ENCODE results near the gene PHF23.

PHF23 gene

DNA sequence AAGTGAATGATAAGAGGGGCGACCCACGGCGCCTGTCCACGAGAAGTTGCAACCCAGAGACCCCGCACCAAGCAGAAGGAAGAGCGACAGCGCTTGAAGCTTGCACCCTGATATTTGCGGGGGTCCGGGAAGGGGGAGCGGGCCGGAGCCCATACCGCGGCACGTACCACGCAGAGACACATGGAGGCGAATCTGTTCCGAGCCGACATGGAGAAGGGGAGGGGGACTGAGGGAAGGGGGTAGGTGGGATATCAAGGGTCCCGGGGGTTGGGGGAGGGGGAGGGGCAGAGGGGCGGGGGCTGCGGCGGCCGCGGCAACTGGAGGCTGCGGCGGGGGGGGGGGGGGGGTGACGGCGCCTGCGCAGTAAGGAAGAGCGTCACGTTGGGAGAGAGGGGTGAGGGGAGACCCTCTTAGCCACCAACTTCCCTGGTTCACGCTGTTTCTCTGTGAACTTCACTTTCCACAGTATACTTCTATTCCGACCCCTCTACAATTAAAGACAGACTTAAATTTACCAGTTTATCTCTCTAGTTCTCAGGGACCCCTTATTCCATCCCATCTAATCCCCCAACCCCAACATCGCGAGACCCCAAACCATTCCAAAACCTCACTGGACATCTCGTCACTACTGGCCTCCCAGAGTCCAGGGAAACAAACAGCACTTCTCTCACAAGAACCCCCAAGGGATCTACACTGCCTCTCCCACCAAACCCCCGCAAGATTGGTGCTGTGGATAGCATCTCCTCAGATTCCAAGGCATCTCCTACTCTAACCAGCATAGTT, 27.6 kb downstream of the PHF23 start:
- no peak overlapping the region for H3K4me2 ChIP-seq (ENCODE audit: insufficient read depth, low read length)
- no peaks in the 10 kb centered on the region for H3K9me3 ChIP-seq (ENCODE audit: insufficient read depth, low read length, severe bottlenecking)
- H3K9ac ChIP-seq (ENCODE audit: low read depth, low read length): no peak overlapping the region
- H3K36me3 ChIP-seq (ENCODE audit: insufficient read depth, low read length): no peaks in the 10 kb centered on the region
- H3K4me1 ChIP-seq (ENCODE audit: insufficient read depth, low read length): peaks cover 36% of the 10 kb centered on the region
- no peak overlapping the region for H3K27ac ChIP-seq (ENCODE audit: low read length)
- H4K20me1 ChIP-seq (ENCODE audit: insufficient read depth, low read length): no peaks in the 10 kb centered on the region
- no peak overlapping the region for H3K4me3 ChIP-seq (ENCODE audit: low read depth in 1 of 2, low read length in 2 of 2)
- TF ChIP-seq, protein P1, sequence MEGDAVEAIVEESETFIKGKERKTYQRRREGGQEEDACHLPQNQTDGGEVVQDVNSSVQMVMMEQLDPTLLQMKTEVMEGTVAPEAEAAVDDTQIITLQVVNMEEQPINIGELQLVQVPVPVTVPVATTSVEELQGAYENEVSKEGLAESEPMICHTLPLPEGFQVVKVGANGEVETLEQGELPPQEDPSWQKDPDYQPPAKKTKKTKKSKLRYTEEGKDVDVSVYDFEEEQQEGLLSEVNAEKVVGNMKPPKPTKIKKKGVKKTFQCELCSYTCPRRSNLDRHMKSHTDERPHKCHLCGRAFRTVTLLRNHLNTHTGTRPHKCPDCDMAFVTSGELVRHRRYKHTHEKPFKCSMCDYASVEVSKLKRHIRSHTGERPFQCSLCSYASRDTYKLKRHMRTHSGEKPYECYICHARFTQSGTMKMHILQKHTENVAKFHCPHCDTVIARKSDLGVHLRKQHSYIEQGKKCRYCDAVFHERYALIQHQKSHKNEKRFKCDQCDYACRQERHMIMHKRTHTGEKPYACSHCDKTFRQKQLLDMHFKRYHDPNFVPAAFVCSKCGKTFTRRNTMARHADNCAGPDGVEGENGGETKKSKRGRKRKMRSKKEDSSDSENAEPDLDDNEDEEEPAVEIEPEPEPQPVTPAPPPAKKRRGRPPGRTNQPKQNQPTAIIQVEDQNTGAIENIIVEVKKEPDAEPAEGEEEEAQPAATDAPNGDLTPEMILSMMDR (IDR thresholded peaks at IDR 0.05; ENCODE audit: borderline replicate concordance, extremely low read depth, low read length, poor library complexity, severe bottlenecking): no peak
- no peak for TF ChIP-seq EZH2 (IDR thresholded peaks at IDR 0.05; ENCODE audit: borderline replicate concordance, low read depth, low read length, severe bottlenecking)
- no peaks in the 10 kb centered on the region for H3K27me3 ChIP-seq (ENCODE audit: insufficient read depth, low read length, poor library complexity)
- DNase-seq (no peak), ATAC-seq (ENCODE audit: insufficient read depth, low read depth) (no peak)
- H2AFZ ChIP-seq (ENCODE audit: low read depth, low read length): no peak overlapping the region
- peaks cover 17% of the 10 kb centered on the region for H3K79me2 ChIP-seq (ENCODE audit: insufficient read depth, low read length)

DNA sequence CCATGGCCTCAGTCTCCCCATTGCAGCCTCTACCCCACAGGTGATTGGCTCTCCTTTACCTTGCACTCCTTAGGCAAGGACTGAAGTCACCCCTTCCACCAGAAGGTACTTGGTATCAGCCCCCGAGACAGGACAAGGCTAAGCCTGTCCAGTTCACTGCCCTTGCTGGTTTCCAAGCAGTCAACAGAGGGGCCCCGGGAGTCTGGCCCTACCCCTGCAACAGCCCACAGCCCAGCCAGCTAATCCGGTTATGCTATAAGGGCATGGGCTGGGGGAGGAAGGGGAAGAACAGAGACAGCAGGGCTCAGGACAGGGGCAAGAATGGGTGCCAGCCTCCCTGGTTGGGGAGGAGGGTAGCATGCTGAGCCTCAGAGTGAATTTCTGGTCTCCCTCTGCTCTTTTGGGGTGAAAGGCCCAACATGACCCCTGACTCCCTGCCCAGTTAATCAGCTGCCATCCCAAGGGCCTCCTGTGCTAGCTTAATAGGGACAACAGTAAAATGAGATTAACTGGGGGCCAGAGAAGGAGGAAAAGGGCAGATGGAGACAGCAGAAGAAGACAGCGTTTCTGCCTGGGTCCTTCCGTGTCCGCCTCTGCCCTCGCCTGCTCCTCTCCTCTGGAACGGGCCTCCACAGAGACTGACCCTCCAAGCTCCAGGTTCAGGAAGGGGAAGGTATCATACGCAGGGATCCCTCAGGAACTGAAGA, 30.4 kb downstream of the PHF23 start:
- H3K4me1 ChIP-seq (ENCODE audit: insufficient read depth, low read length): peaks cover 26% of the 10 kb centered on the region
- no peak overlapping the region for H2AFZ ChIP-seq (ENCODE audit: low read depth, low read length)
- H3K4me2 ChIP-seq (ENCODE audit: insufficient read depth, low read length): no peak overlapping the region
- H3K36me3 ChIP-seq (ENCODE audit: insufficient read depth, low read length): no peaks in the 10 kb centered on the region; the same call in 1 of the 2 replicates
- H3K9ac ChIP-seq (ENCODE audit: low read depth, low read length): no peak overlapping the region
- no peak overlapping the region for H3K27ac ChIP-seq (ENCODE audit: low read length)
- no peaks in the 10 kb centered on the region for H4K20me1 ChIP-seq (ENCODE audit: insufficient read depth, low read length)
- ATAC-seq (ENCODE audit: insufficient read depth, low read depth) (no peak), DNase-seq (no peak)
- TF ChIP-seq EZH2 (IDR thresholded peaks at IDR 0.05; ENCODE audit: borderline replicate concordance, low read depth, low read length, severe bottlenecking): no peak
- TF ChIP-seq, protein P1 (IDR thresholded peaks at IDR 0.05; ENCODE audit: borderline replicate concordance, extremely low read depth, low read length, poor library complexity, severe bottlenecking): no peak
- H3K9me3 ChIP-seq (ENCODE audit: insufficient read depth, low read length, severe bottlenecking): no peaks in the 10 kb centered on the region
- no peak overlapping the region for H3K4me3 ChIP-seq (ENCODE audit: low read depth in 1 of 2, low read length in 2 of 2)
- H3K79me2 ChIP-seq (ENCODE audit: insufficient read depth, low read length): peaks cover 8% of the 10 kb centered on the region
- no peaks in the 10 kb centered on the region for H3K27me3 ChIP-seq (ENCODE audit: insufficient read depth, low read length, poor library complexity)

DNA sequence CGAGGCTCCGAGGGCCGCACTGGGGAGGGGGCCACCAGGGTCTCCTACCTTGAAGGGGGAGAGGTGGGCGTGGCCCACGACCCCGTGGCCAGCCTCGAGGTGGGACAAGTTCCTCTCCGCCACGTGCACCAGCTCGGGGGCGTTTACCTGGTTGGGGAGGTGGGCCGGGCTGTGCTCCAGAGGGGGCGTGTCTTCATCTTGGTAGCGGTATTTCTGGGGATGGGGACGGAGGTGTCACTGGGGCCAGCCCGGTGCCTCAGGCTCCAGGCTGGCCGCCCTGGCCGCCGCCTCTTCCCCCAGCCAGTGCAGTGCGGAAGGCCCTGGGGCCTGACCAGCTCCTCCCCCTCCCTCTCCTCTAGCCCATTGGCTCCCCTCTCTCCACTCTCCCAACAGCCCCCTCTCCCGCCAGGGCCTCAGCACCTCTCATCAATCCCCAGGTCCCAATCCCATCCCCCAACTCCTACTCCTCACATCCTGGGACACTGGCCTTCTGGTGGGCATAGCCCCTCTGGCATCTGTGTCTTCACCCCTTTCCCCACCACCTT, 31.2 kb downstream of the PHF23 start:
- Histone ChIP-seq H3K27ac (ENCODE audit: low read length) (no peak overlapping the region), H3K27me3 (ENCODE audit: insufficient read depth, low read length, poor library complexity) (no peaks in the 10 kb centered on the region), H3K4me2 (ENCODE audit: insufficient read depth, low read length) (no peak overlapping the region), H3K4me3 (ENCODE audit: low read depth in 1 of 2, low read length in 2 of 2) (no peak overlapping the region), H3K36me3 (ENCODE audit: insufficient read depth, low read length) (peaks cover 8% of the 10 kb centered on the region), H2AFZ (ENCODE audit: low read depth, low read length) (no peak overlapping the region), H3K4me1 (ENCODE audit: insufficient read depth, low read length) (peaks cover 19% of the 10 kb centered on the region), H4K20me1 (ENCODE audit: insufficient read depth, low read length) (no peaks in the 10 kb centered on the region), H3K9ac (ENCODE audit: low read depth, low read length) (no peak overlapping the region), H3K9me3 (ENCODE audit: insufficient read depth, low read length, severe bottlenecking) (no peaks in the 10 kb centered on the region), H3K79me2 (ENCODE audit: insufficient read depth, low read length) (peaks cover 8% of the 10 kb centered on the region)
- TF ChIP-seq, protein P1 (IDR thresholded peaks at IDR 0.05; ENCODE audit: borderline replicate concordance, extremely low read depth, low read length, poor library complexity, severe bottlenecking): no peak
- no peak for TF ChIP-seq EZH2 (IDR thresholded peaks at IDR 0.05; ENCODE audit: borderline replicate concordance, low read depth, low read length, severe bottlenecking)
- no peak for DNase-seq
- no peak for ATAC-seq (ENCODE audit: insufficient read depth, low read depth)

All from DND-41 (cell line).